ENCODE measurements around the gene PTS.

DNA sequence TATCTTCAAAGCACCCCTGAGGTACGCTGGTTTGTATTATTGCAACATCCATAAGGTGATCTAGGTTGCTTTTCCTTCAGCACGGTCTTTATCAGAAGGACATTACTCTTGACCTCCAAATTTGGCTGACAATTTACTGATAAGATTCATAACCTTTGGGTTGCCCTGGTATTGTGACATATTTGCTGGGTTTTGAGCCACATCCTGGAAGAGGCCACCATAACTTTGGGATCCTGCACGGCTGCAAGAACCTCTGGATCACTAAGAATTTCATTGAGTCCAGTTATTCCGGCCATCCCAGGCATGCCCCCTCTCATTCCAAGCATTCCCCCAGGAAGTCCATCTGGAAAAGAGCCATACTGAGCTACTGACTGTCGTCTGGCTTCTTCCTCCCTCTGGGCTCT, 41.0 kb downstream of the PTS start:
- TF ChIP-seq YY1 (IDR thresholded peaks at IDR 0.05) (peak; percentile 74), CTCF (IDR thresholded peaks at IDR 0.05; ENCODE audit: low read depth, low read length, missing input control) (no peak), MAX (IDR thresholded peaks at IDR 0.05) (peak; percentile 43), RAD21 (IDR thresholded peaks at IDR 0.05) (peak; percentile 10 to 26)

All from liver (tissue), 3 donors.